Hindlimb muscle (tissue), 1 donor: ENCODE results near the gene TP53AIP1. TPM values are rescaled to one million over a fixed set of nuclear protein-coding genes. Genes with fewer than 3 reads are reported as not detected.

ENCODE experiments used
- DNase-seq: peaks from one replicate; pipeline ENCODE4 v3.0.0-alpha.2; 2013
- polyA plus RNA-seq: library from polyadenylated mRNA; unstranded; fragments of 120-200 nt; gene quantifications from one replicate; pipeline ENCODE4 v1.2.1, GENCODE V29; 2013; ENCODE audit not compliant: insufficient read length

Gene TP53AIP1
- polyA plus RNA-seq, 1 donor: 0.21 TPM

GRCh38 chr11:128889657-128890213 lies 52.9 kb downstream of the TP53AIP1 start:
- DNase-seq: no peak

DNA sequence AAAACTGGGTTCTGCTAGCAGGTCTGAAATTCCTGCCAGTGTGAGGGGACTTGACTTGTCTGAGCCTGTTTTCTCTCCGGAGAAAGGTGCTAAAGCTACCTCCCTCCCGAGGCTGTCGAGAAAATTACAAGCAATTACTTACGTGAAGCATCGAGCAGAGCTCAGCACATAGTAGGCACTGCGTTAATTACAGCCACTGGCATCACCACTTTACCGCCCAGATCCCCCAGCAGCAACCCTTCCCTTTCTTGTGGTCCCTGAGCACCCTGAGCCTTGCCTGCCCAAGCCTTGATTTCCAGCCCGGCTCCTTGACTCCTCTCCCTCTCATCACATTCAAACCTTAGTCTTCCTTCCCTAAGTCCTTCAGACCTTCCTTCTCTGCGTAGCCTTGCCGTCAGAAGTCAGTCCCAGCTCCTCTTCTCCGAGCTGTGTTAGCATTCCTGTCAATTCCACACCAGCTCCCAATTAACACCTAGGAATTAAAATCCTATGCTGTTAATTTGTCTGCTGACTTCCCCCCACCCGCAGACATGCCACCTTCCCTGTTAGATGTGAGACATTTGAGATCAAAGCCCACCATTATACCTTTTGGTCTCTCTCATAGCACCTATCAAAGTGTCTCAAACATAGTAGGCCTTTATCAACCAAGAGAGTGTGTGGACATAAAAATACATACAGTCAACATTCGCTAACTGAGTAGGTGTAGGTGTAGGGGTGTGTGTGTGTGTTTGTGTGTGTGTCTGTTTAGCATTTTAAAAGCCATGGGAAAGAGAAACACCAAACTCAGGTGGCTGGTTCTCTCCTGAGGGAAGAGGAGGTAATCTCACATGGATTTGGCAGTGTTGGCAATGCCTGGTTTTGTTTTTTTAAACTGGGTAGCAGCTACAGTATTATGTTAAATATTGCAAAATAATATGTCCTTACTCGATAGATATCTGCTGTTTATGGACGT lies 54.4 kb downstream of the TP53AIP1 start:
- DNase-seq: no peak

GRCh38 chr11:128886406-128887124 lies 56.1 kb downstream of the TP53AIP1 start:
- no peak for DNase-seq

Other genes with a start within 250 kb of the TP53AIP1 start
- 15.1 TPM for gene FLI1, start 248.8 kb downstream of the TP53AIP1 start, polyA plus RNA-seq
- 0.14 TPM for gene KCNJ1, start 75.6 kb downstream of the TP53AIP1 start, polyA plus RNA-seq
- gene KCNJ5, start 51.5 kb downstream of the TP53AIP1 start, polyA plus RNA-seq: 1.9 TPM
- 18.4 TPM for gene ARHGAP32, start 249.5 kb upstream of the TP53AIP1 start, polyA plus RNA-seq